Measurements from ENCODE around the gene NRXN3.

Gene NRXN3

DNA sequence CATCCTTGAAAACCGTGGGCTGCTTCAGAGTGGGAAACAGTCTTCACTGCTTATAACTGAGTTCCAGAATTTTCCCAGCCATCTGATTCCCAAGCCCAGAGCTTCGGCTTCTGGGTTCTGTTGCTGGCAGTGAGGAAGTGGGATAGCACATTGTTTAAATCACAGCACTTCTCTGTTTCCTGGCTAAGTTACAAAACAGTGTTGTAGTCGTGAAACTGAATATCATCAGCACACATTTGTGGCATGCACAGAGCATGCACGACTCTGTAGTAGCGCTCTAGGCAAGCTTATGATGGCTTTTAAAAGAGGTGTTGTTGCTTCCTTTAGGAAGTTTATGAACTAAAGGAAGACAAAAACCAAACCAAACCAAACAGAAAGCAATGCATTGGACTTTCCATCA is 1005.5 kb downstream of the NRXN3 start:
- TF ChIP-seq, protein P1, sequence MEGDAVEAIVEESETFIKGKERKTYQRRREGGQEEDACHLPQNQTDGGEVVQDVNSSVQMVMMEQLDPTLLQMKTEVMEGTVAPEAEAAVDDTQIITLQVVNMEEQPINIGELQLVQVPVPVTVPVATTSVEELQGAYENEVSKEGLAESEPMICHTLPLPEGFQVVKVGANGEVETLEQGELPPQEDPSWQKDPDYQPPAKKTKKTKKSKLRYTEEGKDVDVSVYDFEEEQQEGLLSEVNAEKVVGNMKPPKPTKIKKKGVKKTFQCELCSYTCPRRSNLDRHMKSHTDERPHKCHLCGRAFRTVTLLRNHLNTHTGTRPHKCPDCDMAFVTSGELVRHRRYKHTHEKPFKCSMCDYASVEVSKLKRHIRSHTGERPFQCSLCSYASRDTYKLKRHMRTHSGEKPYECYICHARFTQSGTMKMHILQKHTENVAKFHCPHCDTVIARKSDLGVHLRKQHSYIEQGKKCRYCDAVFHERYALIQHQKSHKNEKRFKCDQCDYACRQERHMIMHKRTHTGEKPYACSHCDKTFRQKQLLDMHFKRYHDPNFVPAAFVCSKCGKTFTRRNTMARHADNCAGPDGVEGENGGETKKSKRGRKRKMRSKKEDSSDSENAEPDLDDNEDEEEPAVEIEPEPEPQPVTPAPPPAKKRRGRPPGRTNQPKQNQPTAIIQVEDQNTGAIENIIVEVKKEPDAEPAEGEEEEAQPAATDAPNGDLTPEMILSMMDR (IDR thresholded peaks at IDR 0.05): no peak

DNA sequence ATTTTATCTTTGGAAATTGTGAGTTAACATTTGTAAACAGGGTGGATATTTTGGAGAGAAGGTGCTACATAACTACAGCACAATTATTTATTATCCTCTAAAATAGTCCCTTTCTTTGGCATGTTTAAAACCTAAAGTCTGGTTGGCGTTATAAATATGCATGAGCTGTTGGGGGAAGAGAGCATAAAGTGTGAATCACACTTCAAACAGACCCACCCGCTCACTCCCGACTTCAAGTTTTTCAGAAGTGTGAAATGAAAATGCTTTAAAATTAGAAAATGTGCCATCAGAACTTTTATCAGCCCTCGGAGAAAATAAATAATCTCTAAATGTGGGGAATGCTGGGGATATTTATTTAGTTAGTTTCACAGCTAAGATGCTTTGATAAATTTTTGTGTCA is 1006.9 kb downstream of the NRXN3 start:
- TF ChIP-seq, protein P1 (IDR thresholded peaks at IDR 0.05): no peak

DNA sequence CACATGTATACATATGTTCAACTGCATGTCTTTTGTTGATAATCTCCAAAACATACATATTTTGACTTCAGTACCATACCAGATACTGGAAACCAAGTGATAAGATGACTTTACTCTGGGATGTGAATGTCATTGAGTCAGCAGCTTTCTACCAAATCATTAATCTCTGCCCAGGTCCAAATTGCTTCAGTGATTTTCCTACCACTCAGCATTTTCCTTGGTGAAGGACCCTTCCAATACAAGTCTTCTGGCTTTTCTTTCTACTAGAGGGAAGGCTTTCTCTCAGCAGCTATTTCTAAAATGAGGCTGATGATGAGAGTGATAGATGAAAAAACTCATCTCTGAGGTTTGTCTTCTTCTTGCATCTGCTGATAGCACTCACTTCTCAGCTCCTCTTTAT is 1008.5 kb downstream of the NRXN3 start:
- TF ChIP-seq, protein P1 (IDR thresholded peaks at IDR 0.05): no peak

DNA sequence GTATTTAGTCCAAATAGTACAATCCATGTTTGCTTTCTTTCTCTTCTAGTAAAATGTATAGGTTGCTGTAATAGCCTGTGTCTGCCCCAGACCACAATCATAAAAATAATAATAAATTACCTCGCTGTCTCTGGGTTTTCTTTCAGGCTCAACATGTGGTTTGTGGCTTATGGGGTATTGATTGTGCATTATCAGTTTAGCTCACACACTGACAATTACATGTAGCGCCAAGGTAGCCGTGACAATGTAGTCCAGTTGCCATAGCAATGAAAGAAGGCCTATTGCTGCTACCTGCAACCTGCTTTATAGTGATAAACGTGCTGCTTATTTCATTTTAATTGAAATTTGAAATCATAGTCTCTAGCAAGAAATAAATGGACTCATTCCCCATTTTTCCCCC is 1009.8 kb downstream of the NRXN3 start:
- TF ChIP-seq, protein P1 (IDR thresholded peaks at IDR 0.05): no peak

DNA sequence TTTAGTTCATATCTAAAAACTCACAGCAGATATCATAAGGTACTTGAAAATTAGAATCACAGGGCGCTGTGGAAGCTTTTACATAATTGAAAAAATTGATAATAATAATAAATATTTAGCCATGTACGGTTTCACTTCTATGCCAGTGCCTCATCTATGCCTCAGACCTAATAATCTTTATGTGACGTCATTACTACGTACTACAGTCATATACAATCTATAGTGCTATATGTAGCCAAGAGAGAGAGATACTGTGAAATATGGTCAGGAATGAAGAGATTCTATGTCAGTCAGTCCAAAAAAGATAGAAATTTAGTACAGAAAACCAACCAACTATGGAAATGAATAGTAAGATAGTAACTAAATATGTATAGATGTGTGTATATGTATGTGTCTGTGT is 1010.5 kb downstream of the NRXN3 start:
- TF ChIP-seq, protein P1 (IDR thresholded peaks at IDR 0.05): no peak

DNA sequence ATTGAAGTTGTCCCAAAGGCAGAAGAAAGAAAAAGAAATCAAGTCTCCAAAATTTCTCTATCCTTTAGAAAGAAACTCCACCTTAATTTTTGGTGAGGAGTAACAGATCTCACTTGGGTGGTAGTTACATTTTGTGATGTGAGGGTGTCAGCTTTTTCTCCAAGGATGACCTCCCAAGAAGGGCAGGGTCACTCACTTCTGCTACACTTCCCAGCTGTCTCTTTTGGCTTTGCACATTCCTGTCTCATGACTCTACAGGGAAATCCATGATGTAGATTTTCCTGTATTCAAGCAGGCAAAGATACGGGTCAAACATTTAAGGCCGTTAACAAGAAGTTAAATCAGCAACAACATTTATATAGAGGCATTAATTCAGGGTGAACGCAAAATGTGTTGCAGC is 1016.4 kb downstream of the NRXN3 start:
- TF ChIP-seq, protein P1 (IDR thresholded peaks at IDR 0.05): no peak

DNA sequence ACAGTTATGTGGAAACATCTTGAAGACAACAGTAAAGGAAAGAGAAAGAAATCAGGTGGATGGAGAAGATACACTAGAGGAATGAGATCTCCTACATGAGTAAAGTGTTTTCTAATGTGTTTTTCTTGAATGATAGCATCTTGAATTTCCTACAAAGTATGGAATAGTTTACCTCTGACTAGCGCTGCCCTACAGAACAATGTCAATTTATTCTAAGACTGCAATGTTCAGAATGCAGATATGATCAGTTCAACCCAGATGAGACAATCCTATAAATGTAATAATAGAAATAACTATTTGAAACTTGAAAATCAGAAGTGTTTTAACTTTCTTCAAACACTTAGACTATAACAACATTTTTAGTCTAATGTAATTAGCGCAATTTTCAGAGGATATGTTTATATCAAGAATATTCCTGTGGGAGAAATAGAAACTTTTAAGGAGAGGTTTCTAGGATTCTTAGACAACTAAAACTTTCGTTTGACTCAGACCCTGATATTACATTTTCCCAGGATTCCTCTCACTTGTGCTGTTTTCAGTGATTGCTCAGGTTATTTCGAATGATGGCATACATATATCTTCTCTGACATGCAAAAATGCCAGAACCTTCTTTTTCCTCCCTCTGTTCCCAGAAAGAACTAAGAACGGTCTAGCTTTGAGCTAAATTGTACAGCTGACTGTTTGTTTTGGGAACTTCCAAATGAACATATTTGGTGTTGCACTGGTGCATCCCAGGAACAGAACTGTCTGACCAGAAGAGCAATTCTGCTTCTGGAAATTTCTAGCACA is 1023.7 kb downstream of the NRXN3 start:
- TF ChIP-seq, protein P1 (IDR thresholded peaks at IDR 0.05): no peak

DNA sequence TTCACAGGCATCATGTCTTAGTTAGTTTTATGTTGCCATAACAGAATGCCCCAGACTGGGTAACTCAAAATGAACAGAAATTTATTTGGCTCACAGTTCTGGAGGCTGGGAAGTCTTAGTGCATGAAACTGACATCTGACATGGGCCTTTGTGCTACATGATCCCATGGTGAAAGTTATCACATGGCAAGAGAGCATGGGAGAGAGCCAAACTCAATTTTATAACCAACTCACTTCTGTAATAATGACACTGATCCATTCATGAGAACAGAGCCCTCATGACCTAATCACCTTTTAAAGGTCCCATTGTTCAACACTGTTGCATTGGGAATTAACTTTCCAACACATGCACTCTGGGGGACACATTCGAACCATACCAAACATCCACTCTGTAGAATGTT is 1026.0 kb downstream of the NRXN3 start:
- TF ChIP-seq, protein P1 (IDR thresholded peaks at IDR 0.05): no peak

All from LNCAP (cell line).